KMS-11 (cell line): Measurements from ENCODE around the gene SLC35F3.
"Not testable (repeated sequence)": the region's sequence is repeated elsewhere in the genome, so short reads cannot be mapped to it uniquely, and the experiment has no call there.

Source experiments
- H2AFZ ChIP-seq: fragments of 200-600 bp; sonication (generic); 2 replicates; pipeline ENCODE4 v1.6.1; 2016; ENCODE audit warnings: antibody characterized with exemption, mixed run types, low read depth
- H3K27ac ChIP-seq: fragments of 200-600 bp; sonication (generic); 2 replicates; pipeline ENCODE4 v1.6.1; 2016; ENCODE audit warnings: mild to moderate bottlenecking, mixed run types
- H3K27me3 ChIP-seq: fragments of 200-600 bp; sonication (generic); 2 replicates; pipeline ENCODE4 v1.6.1; 2017; ENCODE audit warnings: mild to moderate bottlenecking, low read depth, mixed run types, moderate library complexity; ENCODE audit not compliant: insufficient read depth
- H3K36me3 ChIP-seq: fragments of 200-600 bp; sonication (generic); 2 replicates; pipeline ENCODE4 v1.6.1; 2017; ENCODE audit warnings: mild to moderate bottlenecking, mixed run types; ENCODE audit not compliant: insufficient read depth
- H3K4me1 ChIP-seq: fragments of 200-600 bp; sonication (generic); 2 replicates; pipeline ENCODE4 v1.6.1; 2016; ENCODE audit warnings: mild to moderate bottlenecking, low read depth, mixed run types; ENCODE audit not compliant: poor library complexity, severe bottlenecking
- H3K4me2 ChIP-seq: fragments of 200-600 bp; sonication (generic); 2 replicates; pipeline ENCODE4 v1.7.0; 2016; ENCODE audit warnings: mild to moderate bottlenecking, mixed run types
- H3K4me3 ChIP-seq: fragments of 200-600 bp; sonication (generic); IDR thresholded peaks from 2 replicates; pipeline ENCODE4 v1.6.1; 2017; ENCODE audit warnings: low read depth, low read length, mixed read lengths; ENCODE audit not compliant: insufficient read depth
- H3K79me2 ChIP-seq: fragments of 200-600 bp; sonication (generic); 2 replicates; pipeline ENCODE4 v1.6.1; 2016; ENCODE audit warnings: low read depth, mixed run types; ENCODE audit not compliant: insufficient read depth
- H3K9ac ChIP-seq: fragments of 200-600 bp; sonication (generic); 2 replicates; pipeline ENCODE4 v1.6.1; 2016; ENCODE audit warnings: mild to moderate bottlenecking, mixed run types
- H4K20me1 ChIP-seq: fragments of 200-600 bp; sonication (generic); 2 replicates; pipeline ENCODE4 v1.6.1; 2016; ENCODE audit warnings: mild to moderate bottlenecking, mixed run types; ENCODE audit not compliant: insufficient read depth
- TF ChIP-seq, protein P1 (sequence below): fragments of 200-600 bp; sonication (generic); conservative IDR thresholded peaks from 2 replicates; pipeline ENCODE4 v1.6.1; 2017; ENCODE audit warnings: low read depth, mild to moderate bottlenecking, antibody characterized with exemption, low read length, moderate library complexity, mixed read lengths

SLC35F3 gene

DNA sequence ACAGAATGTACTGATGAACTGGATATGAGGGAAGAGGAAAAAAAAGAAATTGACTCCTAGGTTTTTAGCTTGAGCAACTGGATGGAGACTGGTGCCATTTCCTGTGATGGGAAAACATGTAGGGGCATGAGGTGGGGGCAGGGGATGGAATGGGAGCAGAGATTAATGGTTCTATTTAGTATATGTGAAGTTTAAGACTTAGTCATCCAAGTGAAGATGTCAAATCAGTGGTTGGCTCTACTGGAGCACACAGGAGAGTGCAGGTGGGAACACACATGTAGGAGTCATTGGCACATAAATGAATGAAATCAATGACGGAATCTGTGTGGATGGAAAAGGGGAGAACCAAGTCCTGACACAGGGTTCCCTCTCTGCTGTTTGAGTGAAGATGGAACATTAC is 244.3 kb downstream of the SLC35F3 start:
- TF ChIP-seq, protein P1, sequence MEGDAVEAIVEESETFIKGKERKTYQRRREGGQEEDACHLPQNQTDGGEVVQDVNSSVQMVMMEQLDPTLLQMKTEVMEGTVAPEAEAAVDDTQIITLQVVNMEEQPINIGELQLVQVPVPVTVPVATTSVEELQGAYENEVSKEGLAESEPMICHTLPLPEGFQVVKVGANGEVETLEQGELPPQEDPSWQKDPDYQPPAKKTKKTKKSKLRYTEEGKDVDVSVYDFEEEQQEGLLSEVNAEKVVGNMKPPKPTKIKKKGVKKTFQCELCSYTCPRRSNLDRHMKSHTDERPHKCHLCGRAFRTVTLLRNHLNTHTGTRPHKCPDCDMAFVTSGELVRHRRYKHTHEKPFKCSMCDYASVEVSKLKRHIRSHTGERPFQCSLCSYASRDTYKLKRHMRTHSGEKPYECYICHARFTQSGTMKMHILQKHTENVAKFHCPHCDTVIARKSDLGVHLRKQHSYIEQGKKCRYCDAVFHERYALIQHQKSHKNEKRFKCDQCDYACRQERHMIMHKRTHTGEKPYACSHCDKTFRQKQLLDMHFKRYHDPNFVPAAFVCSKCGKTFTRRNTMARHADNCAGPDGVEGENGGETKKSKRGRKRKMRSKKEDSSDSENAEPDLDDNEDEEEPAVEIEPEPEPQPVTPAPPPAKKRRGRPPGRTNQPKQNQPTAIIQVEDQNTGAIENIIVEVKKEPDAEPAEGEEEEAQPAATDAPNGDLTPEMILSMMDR = no peak
- Histone ChIP-seq H3K4me3 (no peak overlapping the region), H4K20me1 (no peaks in the 10 kb centered on the region), H3K79me2 (no peaks in the 10 kb centered on the region), H2AFZ (no peak overlapping the region), H3K9ac (no peak overlapping the region), H3K36me3 (no peaks in the 10 kb centered on the region), H3K27me3 (no peaks in the 10 kb centered on the region), H3K27ac (no peak overlapping the region), H3K4me2 (no peak overlapping the region), H3K4me1 (no peaks in the 10 kb centered on the region)

DNA sequence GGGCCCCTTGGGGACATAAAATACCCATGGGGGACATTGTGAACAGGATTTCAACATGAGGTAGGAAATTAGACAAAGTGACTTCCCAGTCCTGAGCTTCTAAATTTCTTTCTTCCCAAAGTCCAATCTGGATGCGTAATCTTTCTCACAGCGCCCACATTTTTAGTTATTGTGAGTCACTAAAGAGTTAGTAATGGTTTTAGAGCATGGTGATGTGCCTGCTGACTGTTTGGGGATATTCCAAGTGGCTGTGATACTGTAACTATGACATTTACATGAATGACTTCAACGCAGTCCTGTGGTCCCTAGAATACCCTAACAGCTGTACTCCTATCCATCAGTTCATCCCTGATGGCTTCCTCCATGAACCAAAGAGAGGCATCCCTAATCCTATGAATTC is 244.7 kb downstream of the SLC35F3 start:
- H3K4me3 ChIP-seq = no peak overlapping the region
- H3K9ac ChIP-seq = no peak overlapping the region
- H3K27me3 ChIP-seq = no peaks in the 10 kb centered on the region
- H3K4me1 ChIP-seq = no peaks in the 10 kb centered on the region
- H3K79me2 ChIP-seq = no peaks in the 10 kb centered on the region
- H3K36me3 ChIP-seq = no peaks in the 10 kb centered on the region
- no peak overlapping the region for H3K4me2 ChIP-seq
- no peaks in the 10 kb centered on the region for H4K20me1 ChIP-seq
- no peak overlapping the region for H3K27ac ChIP-seq
- TF ChIP-seq, protein P1 = no peak
- H2AFZ ChIP-seq = no peak overlapping the region

DNA sequence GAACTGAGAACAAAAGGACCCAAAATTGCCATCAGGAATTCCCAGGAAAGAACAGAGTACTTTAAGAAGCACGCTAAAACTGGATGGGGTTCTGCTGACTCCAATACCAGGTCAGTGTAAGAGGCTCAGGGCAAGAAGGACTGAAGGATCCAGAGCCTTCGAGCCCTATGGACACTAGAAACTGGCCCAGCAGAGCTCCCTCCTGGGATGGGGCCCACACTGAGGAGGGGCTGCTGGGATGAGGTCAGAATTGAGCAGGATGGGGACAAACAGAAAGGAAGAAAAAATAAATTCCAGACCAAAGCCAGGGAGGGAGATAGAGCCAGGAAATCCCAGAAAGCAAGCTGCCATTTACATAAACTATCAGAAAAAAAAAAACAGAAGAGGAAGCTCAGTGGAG is 246.4 kb downstream of the SLC35F3 start:
- H3K79me2 ChIP-seq = no peaks in the 10 kb centered on the region
- H3K4me1 ChIP-seq = no peaks in the 10 kb centered on the region
- H2AFZ ChIP-seq = no peak overlapping the region
- no peak overlapping the region for H3K4me2 ChIP-seq
- H3K27me3 ChIP-seq = no peaks in the 10 kb centered on the region
- no peak overlapping the region for H3K27ac ChIP-seq
- H3K4me3 ChIP-seq = no peak overlapping the region
- TF ChIP-seq, protein P1 = no peak
- no peaks in the 10 kb centered on the region for H3K36me3 ChIP-seq
- H3K9ac ChIP-seq = no peak overlapping the region
- H4K20me1 ChIP-seq = no peaks in the 10 kb centered on the region

DNA sequence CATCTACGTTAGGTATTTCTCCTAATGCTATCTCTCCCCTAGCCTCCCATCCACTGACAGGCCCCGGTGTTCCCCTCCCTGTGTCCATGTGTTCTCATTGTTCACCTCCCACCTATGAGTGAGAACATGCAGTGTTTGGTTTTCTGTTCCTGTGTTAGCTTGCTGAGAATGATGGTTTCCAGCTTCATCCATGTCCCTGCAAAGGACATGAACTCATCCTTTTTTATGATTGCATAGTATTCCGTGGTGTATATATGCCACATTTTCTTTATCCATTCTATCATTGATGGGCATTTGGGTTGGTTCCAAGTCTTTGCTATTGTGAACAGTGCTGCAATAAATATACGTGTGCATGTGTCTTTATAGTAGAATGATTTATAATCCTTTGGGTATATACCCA is 247.9 kb downstream of the SLC35F3 start:
- H3K79me2 ChIP-seq, H4K20me1 ChIP-seq, H3K4me2 ChIP-seq, H3K9ac ChIP-seq, H3K4me1 ChIP-seq, H3K27ac ChIP-seq, H2AFZ ChIP-seq, H3K4me3 ChIP-seq, H3K36me3 ChIP-seq, H3K27me3 ChIP-seq: not testable (repeated sequence)

DNA sequence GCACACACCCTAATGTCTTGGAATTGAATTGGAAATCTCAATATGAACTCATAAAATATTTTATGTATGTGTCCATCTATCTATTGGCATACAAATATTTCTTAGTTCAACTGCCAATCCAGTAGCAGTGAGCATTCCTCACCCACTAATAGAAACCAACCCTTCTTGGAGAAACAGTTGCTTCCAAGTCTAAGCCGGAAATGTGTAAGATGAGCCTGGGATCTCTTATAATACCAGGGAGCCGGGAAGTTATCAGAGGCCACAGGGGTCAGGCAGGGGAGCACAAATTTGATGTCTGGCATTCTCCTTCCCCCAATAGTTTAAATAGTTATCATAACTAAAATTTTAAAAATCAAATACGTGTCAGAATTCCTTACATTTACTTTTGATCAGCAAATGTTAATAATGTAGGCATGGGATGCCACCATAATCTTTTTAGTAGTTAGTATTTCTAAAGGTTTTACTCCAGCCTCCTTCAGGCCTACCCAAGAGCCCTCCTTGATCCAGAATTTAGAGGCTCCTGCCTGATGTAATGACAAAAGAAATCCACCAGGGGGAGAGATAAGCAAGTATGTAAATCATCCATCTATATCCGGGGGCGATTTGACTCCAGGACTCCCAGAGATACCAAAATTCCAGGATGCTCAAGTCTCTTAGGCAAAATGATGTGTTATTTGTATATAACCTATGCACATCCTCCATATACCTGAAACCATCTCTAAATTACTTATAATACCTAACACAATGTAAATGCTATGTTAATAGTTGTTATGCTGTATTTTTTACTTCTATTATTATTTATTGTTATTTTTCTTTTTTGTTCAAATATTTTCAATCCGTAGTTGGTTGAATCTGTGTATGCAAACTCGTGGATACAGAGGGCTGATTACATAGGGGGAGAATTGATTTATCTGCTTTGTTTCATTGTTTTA is 250.1 kb downstream of the SLC35F3 start:
- H3K9ac ChIP-seq = no peak overlapping the region

More for the DNA sequence above, 250.1 kb downstream of the SLC35F3 start:
- H3K4me3 ChIP-seq = no peak overlapping the region
- H3K27ac ChIP-seq = no peak overlapping the region
- no peaks in the 10 kb centered on the region for H3K4me1 ChIP-seq
- H3K27me3 ChIP-seq = no peaks in the 10 kb centered on the region
- TF ChIP-seq, protein P1 = peak; percentile 95
- H4K20me1 ChIP-seq = no peaks in the 10 kb centered on the region
- H2AFZ ChIP-seq = no peak overlapping the region
- H3K79me2 ChIP-seq = no peaks in the 10 kb centered on the region
- H3K36me3 ChIP-seq = no peaks in the 10 kb centered on the region
- no peak overlapping the region for H3K4me2 ChIP-seq
